Keratinocyte (primary cell): ENCODE data around the gene MBNL2. TPM values are rescaled to one million over a fixed set of nuclear protein-coding genes. Genes with fewer than 3 reads are reported as not detected.

ENCODE experiments used
- DNase-seq: peaks from one replicate; pipeline ENCODE4 v3.0.0-alpha.2; 2011; ENCODE audit warnings: low read depth, missing footprints, low spot score
- FAIRE-seq: peaks from 2 replicates; lab custom pipeline; 2011; peaks lifted over from hg19 to GRCh38; lab: Jason Lieb, UNC
- H2AFZ ChIP-seq: 2 replicates; pipeline ENCODE4 v1.6.0; 2012; ENCODE audit warnings: low read length, control low read depth, inconsistent platforms; ENCODE audit not compliant: control insufficient read depth
- H3K27ac ChIP-seq: 2 replicates; pipeline ENCODE4 v1.5.1; 2011; ENCODE audit warnings: low read length; ENCODE audit not compliant: control insufficient read depth, insufficient read depth
- H3K27me3 ChIP-seq: 3 replicates; pipeline ENCODE4 v1.6.0; 2011; ENCODE audit warnings: low read length; ENCODE audit not compliant: control insufficient read depth, insufficient read depth; ENCODE audit errors: extremely low read depth
- H3K36me3 ChIP-seq, 2 experiments: 2 replicates in 1 of 2; 3 replicates in 1 of 2; pipeline ENCODE4 v1.5.1; 2011; ENCODE audit warnings: low read length in 2 of 2, mild to moderate bottlenecking in 1 of 2; ENCODE audit not compliant: control insufficient read depth in 2 of 2, insufficient read depth in 2 of 2; ENCODE audit errors: extremely low read depth in 1 of 2
- H3K4me1 ChIP-seq: 3 replicates; pipeline ENCODE4 v1.5.1; 2011; ENCODE audit warnings: low read length; ENCODE audit not compliant: control insufficient read depth, insufficient read depth; ENCODE audit errors: extremely low read depth
- H3K4me2 ChIP-seq: 3 replicates; pipeline ENCODE4 v1.6.0; 2011; ENCODE audit warnings: low read depth, low read length; ENCODE audit not compliant: control insufficient read depth, insufficient read depth; ENCODE audit errors: extremely low read depth
- H3K4me3 ChIP-seq, 3 experiments: fragments of 200-600 bp in 1 of 3; sonication (generic) in 1 of 3; 2 replicates in 2 of 3; 3 replicates in 1 of 3; pipeline ENCODE4 v1.5.1; 2011 to 2016; ENCODE audit warnings: low read length in 3 of 3, mild to moderate bottlenecking in 3 of 3, control low read depth in 2 of 3, inconsistent platforms in 1 of 3, low read depth in 1 of 3, mixed read lengths in 1 of 3, mixed run types in 1 of 3, moderate library complexity in 1 of 3; ENCODE audit not compliant: control insufficient read depth in 2 of 3, insufficient read depth in 2 of 3; ENCODE audit errors: extremely low read depth in 1 of 3
- H3K79me2 ChIP-seq: 2 replicates; pipeline ENCODE4 v1.6.0; 2012; ENCODE audit warnings: low read length; ENCODE audit not compliant: control insufficient read depth, insufficient read depth
- H3K9ac ChIP-seq: 3 replicates; pipeline ENCODE4 v1.6.0; 2011; ENCODE audit warnings: low read length; ENCODE audit not compliant: control insufficient read depth, insufficient read depth; ENCODE audit errors: extremely low read depth
- H3K9me1 ChIP-seq: 3 replicates; pipeline ENCODE4 v1.6.0; 2011; ENCODE audit warnings: low read length; ENCODE audit not compliant: control insufficient read depth, insufficient read depth; ENCODE audit errors: extremely low read depth
- H3K9me3 ChIP-seq: 2 replicates; pipeline ENCODE4 v1.5.1; 2012; ENCODE audit warnings: low read depth, low read length; ENCODE audit not compliant: control insufficient read depth
- H4K20me1 ChIP-seq: 3 replicates; pipeline ENCODE4 v1.6.0; 2011; ENCODE audit warnings: low read length; ENCODE audit not compliant: control insufficient read depth, insufficient read depth; ENCODE audit errors: extremely low read depth
- EZH2 ChIP-seq: IDR thresholded peaks from one replicate; pipeline ENCODE4 v1.6.1; 2012; ENCODE audit warnings: inconsistent platforms, mild to moderate bottlenecking, low read length, moderate library complexity
- dilution Hi-C: fragments of 300-500 bp; cut with MboI; formaldehyde crosslinking; loops from one replicate; pipeline ENCODE4 v1.7.0; 2020; ENCODE audit warnings: low sequenced_read_pairs; ENCODE audit not compliant: extremely low pct_ligation_motif_present
- polyA plus RNA-seq, 5 experiments: library from polyadenylated mRNA; depleted of rRNA in 3 of 5; stranded (reverse) in 3 of 5; stranded (forward) in 1 of 5; unstranded in 1 of 5; fragments of >200 nt; gene quantifications; 1 replicate in 1 of 5; 2 replicates in 3 of 5; 3 replicates in 1 of 5; pipeline versions ENCODE4 v1.2.1 to v1.2.3, GENCODE V29; 2011 to 2012; ENCODE audit warnings: missing spikeins in 2 of 5, low read depth in 1 of 5, low replicate concordance in 1 of 5
- TF ChIP-seq, protein P1 (sequence below), 3 experiments: IDR thresholded peaks in 1 of 3; conservative IDR thresholded peaks in 1 of 3; optimal IDR thresholded peaks in 1 of 3; 2 replicates in 2 of 3; 3 replicates in 1 of 3; pipeline versions ENCODE3 to v1.5.1; 2011; ENCODE audit warnings: low read length in 3 of 3, mild to moderate bottlenecking in 3 of 3, moderate library complexity in 2 of 3, control low read depth in 1 of 3, inconsistent platforms in 1 of 3; ENCODE audit not compliant: insufficient read depth in 2 of 3; ENCODE audit errors: extremely low read depth in 1 of 3

MBNL2 gene
- polyA plus RNA-seq, 1 donor (not counting 4 experiments of a cell fraction or from before 2014, with no cell fraction given): 28.4 TPM

DNA sequence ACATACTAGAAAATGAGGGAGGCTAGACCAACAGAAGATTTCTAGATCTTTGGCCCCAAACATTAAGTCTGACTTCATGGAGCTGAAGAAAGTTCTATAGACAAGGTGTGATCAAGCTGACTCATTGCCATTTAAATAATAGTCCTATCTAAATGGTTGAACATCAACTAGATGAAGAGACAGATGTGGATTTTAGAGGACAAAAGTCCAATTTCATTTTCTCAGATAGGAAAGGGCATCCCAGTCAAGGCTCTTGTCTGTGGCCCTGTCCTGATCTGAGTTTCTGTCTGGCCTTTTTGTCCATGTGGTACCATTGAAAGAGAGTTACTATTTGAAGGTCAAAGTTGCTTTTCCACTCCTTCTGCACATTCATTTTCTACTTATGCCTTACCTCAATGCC, 74.6 kb downstream of the MBNL2 start:
- no peak for DNase-seq
- H3K79me2 ChIP-seq: peaks cover 29% of the 10 kb centered on the region
- H3K36me3 ChIP-seq: peaks cover 0 to 2% of the 10 kb centered on the region in 2 experiments
- peaks cover 53% of the 10 kb centered on the region for H3K4me1 ChIP-seq
- no peaks in the 10 kb centered on the region for H3K27me3 ChIP-seq
- no peak overlapping the region for H3K4me3 ChIP-seq
- H3K9me3 ChIP-seq: no peaks in the 10 kb centered on the region
- TF ChIP-seq, protein P1, sequence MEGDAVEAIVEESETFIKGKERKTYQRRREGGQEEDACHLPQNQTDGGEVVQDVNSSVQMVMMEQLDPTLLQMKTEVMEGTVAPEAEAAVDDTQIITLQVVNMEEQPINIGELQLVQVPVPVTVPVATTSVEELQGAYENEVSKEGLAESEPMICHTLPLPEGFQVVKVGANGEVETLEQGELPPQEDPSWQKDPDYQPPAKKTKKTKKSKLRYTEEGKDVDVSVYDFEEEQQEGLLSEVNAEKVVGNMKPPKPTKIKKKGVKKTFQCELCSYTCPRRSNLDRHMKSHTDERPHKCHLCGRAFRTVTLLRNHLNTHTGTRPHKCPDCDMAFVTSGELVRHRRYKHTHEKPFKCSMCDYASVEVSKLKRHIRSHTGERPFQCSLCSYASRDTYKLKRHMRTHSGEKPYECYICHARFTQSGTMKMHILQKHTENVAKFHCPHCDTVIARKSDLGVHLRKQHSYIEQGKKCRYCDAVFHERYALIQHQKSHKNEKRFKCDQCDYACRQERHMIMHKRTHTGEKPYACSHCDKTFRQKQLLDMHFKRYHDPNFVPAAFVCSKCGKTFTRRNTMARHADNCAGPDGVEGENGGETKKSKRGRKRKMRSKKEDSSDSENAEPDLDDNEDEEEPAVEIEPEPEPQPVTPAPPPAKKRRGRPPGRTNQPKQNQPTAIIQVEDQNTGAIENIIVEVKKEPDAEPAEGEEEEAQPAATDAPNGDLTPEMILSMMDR (optimal IDR thresholded peaks at IDR 0.05 in 1 of 3, IDR thresholded peaks at IDR 0.05 in 1 of 3, conservative IDR thresholded peaks at IDR 0.05 in 1 of 3; ENCODE audit: extremely low read depth in 1 of 3, insufficient read depth in 2 of 3, low read length in 3 of 3): no peak
- no peak for TF ChIP-seq EZH2
- peak overlapping the region; percentile 99 for H3K27ac ChIP-seq
- dilution Hi-C loops: no loop called here
- H3K9ac ChIP-seq: no peak overlapping the region
- no peak overlapping the region for H2AFZ ChIP-seq
- H3K9me1 ChIP-seq: no peaks in the 10 kb centered on the region
- peak overlapping the region; percentile 93 for H3K4me2 ChIP-seq
- FAIRE-seq: peak; percentile 67
- H4K20me1 ChIP-seq: no peaks in the 10 kb centered on the region

GRCh38 chr13:97298816-97299215, 76.7 kb downstream of the MBNL2 start:
- peaks cover 59% of the 10 kb centered on the region for H3K4me1 ChIP-seq
- H3K36me3 ChIP-seq: no peaks in the 10 kb centered on the region
- TF ChIP-seq, protein P1 (optimal IDR thresholded peaks at IDR 0.05 in 1 of 3, IDR thresholded peaks at IDR 0.05 in 1 of 3, conservative IDR thresholded peaks at IDR 0.05 in 1 of 3; ENCODE audit: extremely low read depth in 1 of 3, insufficient read depth in 2 of 3, low read length in 3 of 3): no peak
- no peak for TF ChIP-seq EZH2
- peak overlapping the region; percentile 16 for H3K27ac ChIP-seq
- no peak overlapping the region for H3K4me3 ChIP-seq
- no peaks in the 10 kb centered on the region for H3K9me3 ChIP-seq
- no peak overlapping the region for H2AFZ ChIP-seq
- FAIRE-seq: peak; percentile 83
- no peaks in the 10 kb centered on the region for H4K20me1 ChIP-seq
- peaks cover 23% of the 10 kb centered on the region for H3K79me2 ChIP-seq
- no peak overlapping the region for H3K9ac ChIP-seq
- dilution Hi-C loops: no loop called here
- no peaks in the 10 kb centered on the region for H3K9me1 ChIP-seq
- H3K27me3 ChIP-seq: no peaks in the 10 kb centered on the region
- no peak for DNase-seq
- H3K4me2 ChIP-seq: peak overlapping the region; percentile 11
